ENCODE results near the gene MYH13.

Gene MYH13

GRCh38 chr17:10317543-10317834 lies 55.3 kb downstream of the MYH13 start:
- Histone ChIP-seq H3K79me2 (ENCODE audit: low read length) (no peaks in the 10 kb centered on the region), H3K36me3 (replicated peaks; ENCODE audit: insufficient read depth, low read length) (no peaks in the 10 kb centered on the region), H3K9ac (ENCODE audit: low read length) (no peak overlapping the region), H3K9me2 (replicated peaks; ENCODE audit: insufficient read depth, low read length) (no peaks in the 10 kb centered on the region), H3K4me1 (ENCODE audit: low read length) (no peaks in the 10 kb centered on the region), H3K4me2 (ENCODE audit: low read depth, low read length) (no peak overlapping the region), H3K4me3 (ENCODE audit: low read length) (no peak overlapping the region), H3F3A (ENCODE audit: insufficient read depth, low read length) (no peaks in the 10 kb centered on the region), H3K9me3 (replicated peaks; ENCODE audit: insufficient read depth, low read length) (no peaks in the 10 kb centered on the region), H4K20me1 (ENCODE audit: insufficient read depth, low read length) (no peaks in the 10 kb centered on the region), H3K27ac (ENCODE audit: low read length) (no peak overlapping the region), H3K27me3 (replicated peaks; ENCODE audit: insufficient read depth, low read length) (no peaks in the 10 kb centered on the region), H2AFZ (ENCODE audit: low read length) (no peak overlapping the region)
- TF ChIP-seq CTCF (IDR thresholded peaks at IDR 0.05; ENCODE audit: low read length) (0 out of 2 replicates have a peak, but pooled peaks have one; percentile 0), EZH2 (optimal IDR thresholded peaks at IDR 0.05; ENCODE audit: low read depth, low read length) (no peak)
- no peak for DNase-seq

- Histone ChIP-seq H3K36me3 (replicated peaks; ENCODE audit: insufficient read depth, low read length) (no peaks in the 10 kb centered on the region), H3F3A (ENCODE audit: insufficient read depth, low read length) (no peaks in the 10 kb centered on the region), H3K4me3 (ENCODE audit: low read length) (no peak overlapping the region), H3K27ac (ENCODE audit: low read length) (no peak overlapping the region), H3K9me3 (replicated peaks; ENCODE audit: insufficient read depth, low read length) (no peaks in the 10 kb centered on the region), H3K4me1 (ENCODE audit: low read length) (no peaks in the 10 kb centered on the region), H3K4me2 (ENCODE audit: low read depth, low read length) (no peak overlapping the region), H4K20me1 (ENCODE audit: insufficient read depth, low read length) (no peaks in the 10 kb centered on the region), H3K27me3 (replicated peaks; ENCODE audit: insufficient read depth, low read length) (no peaks in the 10 kb centered on the region), H3K9me2 (replicated peaks; ENCODE audit: insufficient read depth, low read length) (no peaks in the 10 kb centered on the region), H2AFZ (ENCODE audit: low read length) (no peak overlapping the region), H3K9ac (ENCODE audit: low read length) (no peak overlapping the region), H3K79me2 (ENCODE audit: low read length) (no peaks in the 10 kb centered on the region)
- peak; percentile 46 for DNase-seq
- TF ChIP-seq EZH2phosphoT487 (IDR thresholded peaks at IDR 0.05; ENCODE audit: low read length) (no peak), CTCF (IDR thresholded peaks at IDR 0.05; ENCODE audit: low read length) (peak; percentile 57)
Observed at GRCh38 chr17:10316801-10317542, 55.8 kb downstream of the MYH13 start.

- H2AFZ ChIP-seq (ENCODE audit: low read length), result no peak overlapping the region
- H3K27ac ChIP-seq (ENCODE audit: low read length), result no peak overlapping the region
- no peaks in the 10 kb centered on the region for H3K4me1 ChIP-seq (ENCODE audit: low read length)
- TF ChIP-seq EZH2phosphoT487 (IDR thresholded peaks at IDR 0.05; ENCODE audit: low read length), result no peak
- no peak for TF ChIP-seq EZH2 (optimal IDR thresholded peaks at IDR 0.05; ENCODE audit: low read depth, low read length)
- TF ChIP-seq CTCF (IDR thresholded peaks at IDR 0.05; ENCODE audit: low read length), result no peak
- no peak overlapping the region for H3K4me2 ChIP-seq (ENCODE audit: low read depth, low read length)
- H3K27me3 ChIP-seq (replicated peaks; ENCODE audit: insufficient read depth, low read length), result no peaks in the 10 kb centered on the region
- no peak overlapping the region for H3K9ac ChIP-seq (ENCODE audit: low read length)
- H3K36me3 ChIP-seq (replicated peaks; ENCODE audit: insufficient read depth, low read length), result no peaks in the 10 kb centered on the region
- no peak overlapping the region for H3K4me3 ChIP-seq (ENCODE audit: low read length)
- H3K79me2 ChIP-seq (ENCODE audit: low read length), result no peaks in the 10 kb centered on the region
- DNase-seq, result no peak
- H3F3A ChIP-seq (ENCODE audit: insufficient read depth, low read length), result no peaks in the 10 kb centered on the region
- H3K9me3 ChIP-seq (replicated peaks; ENCODE audit: insufficient read depth, low read length), result no peaks in the 10 kb centered on the region
- H3K9me2 ChIP-seq (replicated peaks; ENCODE audit: insufficient read depth, low read length), result no peaks in the 10 kb centered on the region
- no peaks in the 10 kb centered on the region for H4K20me1 ChIP-seq (ENCODE audit: insufficient read depth, low read length)
Observed at GRCh38 chr17:10314329-10314728, 58.5 kb downstream of the MYH13 start.
